Renal cortex interstitium (tissue), 15 donors: ENCODE measurements around the gene ACTN3. TPM values are rescaled to one million over a fixed set of nuclear protein-coding genes. Genes with fewer than 3 reads are reported as not detected.
"Not testable (repeated sequence)": the region's sequence is repeated elsewhere in the genome, so short reads cannot be mapped to it uniquely, and the experiment has no call there.

Experiments used
- DNase-seq, 11 donors: peaks; one replicate each; pipeline ENCODE4 v3.0.0-alpha.2; 2013; ENCODE audit warnings: low read depth in 9 of 11, low spot score in 4 of 11; ENCODE audit errors: extremely low read depth in 1 of 11
- long read RNA-seq, 16 experiments: transcript quantifications; one replicate each; lab custom pipeline, GENCODE V29; 2026
- polyA plus RNA-seq, 3 donors: library from polyadenylated mRNA; unstranded; fragments of 120-200 nt; gene quantifications; one replicate each; pipeline ENCODE4 v1.2.1, GENCODE V29; 2013; ENCODE audit not compliant: insufficient read length in 3 of 3

ACTN3 gene
- polyA plus RNA-seq, result under 1 TPM; 0.38 to 0.56 (median 0.49) TPM
- long read RNA-seq, donor 1, result 0 reads
- long read RNA-seq, donor 2, result 0 reads
- long read RNA-seq, donor 3, partial matches to known transcripts, result 0 of 1 reads
- long read RNA-seq, donor 3, other reads (novel, unspliced or antisense), result 0 of 1 reads
- long read RNA-seq, donor 4, result 0 reads
- long read RNA-seq, donor 5, result 0 reads
- long read RNA-seq, donor 6, result 0 reads
- long read RNA-seq, donor 7, result 0 reads
- long read RNA-seq, donor 8, result 0 reads
- long read RNA-seq, donor 9, result 0 reads
- long read RNA-seq, donor 10, result 0 reads
- long read RNA-seq, donor 11, result 0 reads
- long read RNA-seq, donor 12, result 0 reads
- long read RNA-seq, donor 13, result 0 reads
- long read RNA-seq, donor 14, partial matches to known transcripts, result 0 of 1 reads
- long read RNA-seq, donor 14, other reads (novel, unspliced or antisense), result 0 of 1 reads
- long read RNA-seq, donor 15, result 0 reads
- long read RNA-seq, donor 16, result 0 reads

DNA sequence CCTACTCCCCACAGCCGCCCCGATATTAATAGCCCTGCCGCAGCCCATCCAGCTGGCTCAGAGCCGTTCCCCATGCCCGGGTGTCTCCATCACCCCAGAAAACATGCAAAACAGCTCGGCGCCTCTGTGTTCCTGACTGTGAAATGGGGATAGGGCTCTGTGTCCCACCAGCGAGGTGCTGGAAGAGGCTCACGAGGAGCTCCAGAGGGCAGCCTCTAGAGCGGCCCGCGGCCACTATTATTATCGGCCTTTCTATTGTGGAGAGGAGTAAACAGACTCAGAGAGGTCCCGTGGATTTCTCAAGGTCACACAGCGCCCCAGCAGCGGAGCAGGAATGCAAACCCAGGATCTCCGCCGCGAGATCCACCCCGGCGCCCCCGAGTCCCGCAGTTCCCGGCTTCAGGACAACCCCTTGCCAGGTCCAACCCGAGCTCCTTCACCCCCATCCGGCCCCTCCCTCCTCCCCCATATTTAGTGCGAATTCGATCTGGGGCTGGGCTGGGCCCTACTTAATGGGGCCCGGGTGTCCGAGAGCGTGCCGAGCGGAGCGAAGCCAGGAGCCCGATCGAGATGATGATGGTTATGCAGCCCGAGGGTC, at the start of gene ACTN3:
Gene ACTN3, plus strand, starts transcription at position 536 of the 598 bp plus-strand sequence. Its CDS starts 35 bp downstream, at position 571.
- no peak for DNase-seq

DNA sequence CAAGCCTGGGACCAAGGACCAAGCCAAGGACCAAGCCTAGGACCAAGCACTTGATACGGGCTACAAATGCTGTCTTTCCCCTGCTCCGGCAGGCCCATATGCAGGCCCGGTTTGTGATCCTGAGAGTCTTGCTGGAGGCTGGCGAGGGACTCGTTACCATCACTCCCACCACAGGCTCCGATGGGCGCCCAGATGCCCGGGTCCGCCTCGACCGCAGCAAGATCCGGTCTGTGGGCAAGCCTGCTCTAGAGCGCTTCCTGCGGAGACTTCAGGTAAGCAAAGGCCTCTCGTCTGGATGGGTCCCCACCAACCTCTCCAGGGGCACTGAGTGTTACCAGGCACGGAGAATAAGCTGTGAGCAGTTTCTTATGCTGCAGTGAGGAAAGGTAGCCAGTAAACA, 49.5 kb upstream of the ACTN3 start:
- no peak for DNase-seq

DNA sequence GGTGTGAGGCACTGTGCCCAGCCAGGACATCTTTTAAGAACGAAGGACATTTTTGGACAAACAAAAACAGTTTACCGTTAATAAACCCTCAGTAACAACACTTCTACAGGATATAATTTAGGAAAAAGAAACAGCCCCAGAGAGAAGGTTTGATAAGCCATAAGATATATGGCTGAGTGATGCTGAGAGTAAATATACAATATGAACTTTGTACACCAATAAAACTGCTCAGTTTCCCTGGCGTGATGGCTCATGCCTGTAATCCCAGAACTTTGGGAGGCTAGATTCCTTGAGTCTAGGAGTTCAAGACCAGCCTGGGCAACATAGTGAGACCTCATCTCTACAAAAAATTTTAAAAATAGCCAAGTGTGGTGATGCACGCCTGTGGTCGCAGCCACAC, 48.2 kb upstream of the ACTN3 start:
- no peak for DNase-seq

DNA sequence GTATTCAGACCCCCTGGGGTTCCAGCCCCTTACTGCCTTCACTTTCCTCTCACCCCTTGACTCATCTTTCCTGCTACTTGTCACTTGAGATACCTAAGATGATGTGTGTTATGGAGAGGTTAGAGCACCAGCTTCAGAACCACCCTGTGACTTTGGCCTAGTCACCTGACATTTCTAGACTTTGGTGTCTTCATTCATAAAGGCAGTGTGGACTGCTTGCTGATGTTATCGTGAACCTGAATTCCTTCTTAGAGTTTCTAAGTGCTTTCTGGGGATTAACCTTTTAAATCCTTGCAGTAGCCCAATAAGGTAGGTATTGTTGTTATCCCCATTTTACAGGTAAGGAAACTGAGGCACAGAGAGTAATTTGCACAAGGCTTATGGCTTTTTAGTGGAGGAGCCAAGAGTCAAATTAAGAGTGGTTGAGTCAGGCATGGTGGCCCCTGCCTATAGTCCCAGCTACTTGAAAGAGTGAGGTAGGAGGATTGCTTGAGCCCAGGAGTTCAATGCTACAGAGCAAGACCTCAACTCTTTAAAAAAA, 41.4 kb upstream of the ACTN3 start:
- no peak for DNase-seq

DNA sequence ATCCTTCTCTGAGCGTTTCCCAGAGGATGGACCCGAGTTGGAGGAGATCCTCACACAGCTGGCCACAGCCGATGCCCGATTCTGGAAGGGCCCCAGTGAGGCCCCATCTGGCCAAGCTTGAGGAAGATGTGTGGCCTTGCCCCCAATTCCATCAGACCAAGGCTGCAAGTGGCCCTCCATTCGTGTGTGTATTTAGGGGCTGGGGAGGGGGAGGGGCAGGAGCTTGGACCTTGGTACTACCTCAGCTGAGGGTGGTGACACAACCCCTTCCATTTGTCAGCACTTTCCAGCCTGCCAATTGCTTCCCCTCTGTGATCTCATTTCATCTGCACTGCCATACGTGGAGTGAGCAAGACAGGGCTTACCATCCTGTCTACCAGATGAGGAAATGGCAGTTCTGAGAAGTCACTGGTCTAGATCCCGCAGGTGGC, 37.6 kb upstream of the ACTN3 start:
- DNase-seq, result peak in 1 of 11 donors; percentile 7

DNA sequence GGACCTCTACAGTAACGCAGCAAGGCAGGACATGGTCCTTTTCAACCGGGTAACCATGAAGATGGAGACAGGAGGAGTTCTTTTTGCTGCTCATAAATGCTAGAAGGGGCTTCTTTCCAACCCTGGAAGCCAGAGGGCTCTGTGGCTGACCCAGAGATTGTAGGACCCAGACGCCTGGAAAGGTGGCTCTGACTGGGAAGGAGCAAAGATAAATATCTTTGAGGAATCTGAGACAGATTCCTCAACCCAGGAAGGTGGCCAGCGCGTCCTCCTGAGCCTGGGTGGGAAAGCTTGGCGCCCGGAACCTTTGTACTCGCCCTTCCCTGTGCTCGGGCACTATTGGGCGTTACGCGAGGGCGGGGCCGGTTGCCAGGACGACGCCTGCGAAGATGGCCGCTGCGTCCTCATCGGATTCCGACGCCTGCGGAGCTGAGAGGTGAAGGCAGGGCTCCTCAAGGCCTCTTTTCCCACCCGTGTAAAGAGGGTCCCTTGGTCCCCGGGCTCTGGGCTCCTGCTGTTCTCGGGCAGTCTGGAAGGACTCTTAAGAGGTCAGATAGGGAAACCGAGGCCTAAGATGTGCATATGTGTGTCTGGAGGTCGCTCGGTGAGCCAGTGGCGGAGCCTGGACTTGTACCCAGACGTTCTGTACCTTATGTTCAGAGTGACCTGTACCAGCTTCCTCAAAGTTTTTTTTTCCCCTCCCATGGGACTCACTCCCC, 36.3 kb upstream of the ACTN3 start, which contains the start of gene BBS1:
Gene BBS1, plus strand, starts transcription at position 365 of the 719 bp plus-strand sequence. Its CDS starts 25 bp downstream, at position 390.
- DNase-seq, result peak; percentile 52 to 81 (median 72)

DNA sequence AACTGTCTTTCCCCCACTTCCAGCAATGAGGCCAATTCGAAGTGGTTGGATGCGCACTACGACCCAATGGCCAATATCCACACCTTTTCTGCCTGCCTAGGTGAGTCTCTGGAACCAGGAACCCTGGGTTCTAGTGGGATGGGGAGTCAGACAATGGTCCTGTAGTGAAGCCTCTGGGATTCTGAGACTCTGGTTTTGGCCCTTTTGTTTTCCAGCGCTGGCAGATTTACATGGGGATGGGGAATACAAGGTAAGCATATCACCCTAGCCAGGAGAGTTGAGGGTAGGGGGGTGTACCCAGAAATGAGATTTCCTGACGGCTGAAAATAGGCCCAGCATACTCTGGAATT, 35.7 kb upstream of the ACTN3 start:
- no peak for DNase-seq

DNA sequence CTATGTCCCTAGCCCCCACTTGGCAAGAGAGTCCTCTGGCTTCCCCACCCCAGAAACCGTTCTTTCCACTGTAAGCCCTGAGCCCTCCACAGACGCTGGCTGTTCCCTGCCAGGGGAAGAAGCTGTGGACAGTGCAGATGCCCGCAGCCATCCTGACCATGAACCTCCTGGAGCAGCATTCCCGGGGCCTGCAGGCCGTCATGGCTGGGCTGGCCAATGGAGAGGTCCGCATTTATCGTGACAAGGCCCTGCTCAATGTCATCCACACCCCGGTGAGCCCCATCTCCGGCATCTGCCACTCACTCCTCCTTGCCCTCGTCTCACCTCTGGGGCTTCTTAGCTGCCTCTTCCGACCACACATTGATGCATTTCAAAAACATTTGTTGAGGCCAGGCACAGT, 23.1 kb upstream of the ACTN3 start:
- no peak for DNase-seq

DNA sequence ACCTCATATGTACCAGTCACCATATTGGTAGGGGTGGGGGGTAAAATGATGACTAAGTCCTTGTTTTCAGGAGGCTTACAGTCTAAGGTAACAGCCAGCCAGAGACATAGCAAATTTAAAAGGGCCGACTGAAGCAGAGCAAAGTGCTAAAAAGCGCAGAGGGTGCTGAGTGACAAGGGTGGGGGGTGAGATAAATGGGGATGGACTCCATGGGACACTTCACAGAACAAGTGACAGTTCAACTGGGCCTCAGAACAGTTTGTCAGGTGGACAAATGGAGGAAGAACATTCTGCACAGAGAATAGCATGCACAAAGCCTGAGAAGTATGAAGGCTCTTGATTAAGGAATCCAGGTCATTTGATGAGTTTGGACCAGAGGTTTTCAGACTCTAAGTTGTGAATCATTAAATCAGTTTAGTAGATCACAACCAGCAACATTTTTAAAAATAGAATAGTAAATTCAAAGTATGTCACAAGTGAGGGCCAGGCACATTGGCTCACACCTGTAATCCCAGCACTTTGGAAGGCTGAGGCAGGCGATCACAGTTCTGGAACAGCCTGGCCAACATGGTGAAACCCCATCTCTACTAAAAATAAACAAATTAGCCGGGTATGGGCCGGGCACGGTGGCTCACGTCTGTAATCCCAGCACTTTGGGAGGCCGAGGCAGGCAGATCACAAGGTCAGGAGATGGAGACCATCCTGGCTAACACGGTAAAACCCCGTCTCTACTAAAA, 22.2 kb upstream of the ACTN3 start:
- DNase-seq, result no peak

DNA sequence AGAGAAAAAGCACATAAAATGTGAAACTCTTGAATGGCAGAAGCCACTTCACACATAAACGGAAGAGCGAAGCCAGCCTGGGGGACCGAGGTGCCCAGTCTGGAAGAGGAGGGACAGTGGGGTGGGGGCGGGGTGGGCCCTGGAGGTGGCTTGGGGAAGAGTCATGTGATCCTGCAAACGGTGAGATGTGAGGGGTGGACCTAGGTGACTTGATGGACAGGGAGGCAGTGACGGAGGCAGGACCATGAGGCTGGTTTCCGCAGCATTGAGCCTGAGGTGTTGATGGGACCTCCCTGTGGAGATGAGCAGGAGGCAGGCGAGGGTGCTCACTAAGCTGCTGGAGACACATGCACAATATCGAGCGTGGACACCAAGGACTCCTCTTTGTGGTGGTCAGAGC, 17.6 kb upstream of the ACTN3 start:
- no peak for DNase-seq

DNA sequence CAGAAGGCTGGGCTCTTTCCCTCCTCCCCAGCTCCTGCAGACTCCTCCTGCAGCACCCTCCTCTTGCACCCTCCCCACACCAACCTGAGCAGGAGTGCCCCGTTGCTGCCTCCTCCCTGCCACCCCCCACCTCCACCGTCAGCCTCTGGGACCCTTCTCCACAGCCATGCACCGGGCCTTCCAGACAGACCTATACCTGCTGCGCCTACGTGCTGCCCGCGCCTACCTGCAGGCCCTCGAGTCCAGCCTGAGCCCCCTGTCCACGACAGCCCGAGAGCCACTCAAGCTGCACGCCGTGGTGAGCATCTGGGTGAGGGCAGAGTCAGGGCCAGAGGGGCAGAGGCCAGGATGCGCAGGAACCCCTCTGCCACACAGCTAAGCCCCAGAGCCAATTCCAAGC, 17.0 kb upstream of the ACTN3 start:
- DNase-seq, result no peak

DNA sequence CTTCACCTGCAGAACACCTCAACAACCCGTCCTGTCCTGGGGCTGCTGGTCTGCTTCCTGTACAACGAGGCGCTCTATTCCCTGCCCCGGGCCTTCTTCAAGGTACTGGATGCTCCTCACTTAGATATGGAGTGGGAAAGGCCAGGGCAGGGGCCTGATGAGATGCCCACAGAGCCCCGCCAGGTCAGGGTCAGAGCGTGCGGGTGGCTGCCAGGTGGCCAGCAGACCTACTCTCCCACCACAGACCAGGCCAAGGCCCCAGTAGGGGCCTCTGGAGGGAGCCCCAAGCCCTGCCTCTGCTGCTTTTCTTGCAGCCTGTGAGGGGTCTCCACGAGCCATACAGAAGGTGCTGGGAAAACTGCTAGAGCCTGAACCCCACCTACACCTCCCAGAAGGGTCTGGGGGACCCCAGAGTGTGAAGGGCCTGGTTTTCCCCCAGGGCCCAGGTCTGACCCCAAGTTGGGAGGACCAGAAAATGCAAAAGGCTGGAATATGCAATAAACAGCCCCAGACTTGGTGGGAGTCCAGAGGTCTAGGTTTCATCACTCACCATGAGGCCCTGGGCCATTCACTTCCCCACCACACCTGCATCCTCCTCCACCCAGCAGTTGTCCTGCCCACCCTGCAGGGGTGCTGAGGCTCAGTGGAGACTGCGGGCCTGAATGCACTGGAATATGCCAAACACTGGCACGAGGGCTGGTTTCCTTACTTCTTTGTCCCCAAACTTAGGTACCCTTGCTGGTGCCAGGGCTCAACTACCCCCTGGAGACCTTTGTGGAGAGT, 15.6 kb upstream of the ACTN3 start:
- DNase-seq, result no peak

DNA sequence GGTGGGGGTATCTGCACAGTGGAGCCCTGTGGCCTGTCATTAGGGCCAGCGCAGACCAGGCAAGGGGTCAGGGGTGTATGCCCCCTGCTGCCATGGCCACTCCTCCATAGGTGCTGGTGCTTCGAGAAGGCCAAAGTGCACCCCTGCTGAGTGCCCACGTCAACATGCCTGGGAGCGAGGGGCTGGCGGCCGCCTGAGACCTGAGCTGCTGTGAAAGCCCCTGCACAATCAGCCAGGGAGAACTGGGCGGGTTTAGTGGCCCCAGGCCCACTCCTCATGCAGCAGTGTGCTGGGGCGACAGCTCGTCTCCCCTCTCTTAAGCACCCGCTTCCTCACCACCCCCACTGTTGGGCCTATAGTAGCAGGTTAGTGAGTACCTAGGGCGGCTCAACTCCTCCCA, 14.9 kb upstream of the ACTN3 start:
- no peak for DNase-seq

DNA sequence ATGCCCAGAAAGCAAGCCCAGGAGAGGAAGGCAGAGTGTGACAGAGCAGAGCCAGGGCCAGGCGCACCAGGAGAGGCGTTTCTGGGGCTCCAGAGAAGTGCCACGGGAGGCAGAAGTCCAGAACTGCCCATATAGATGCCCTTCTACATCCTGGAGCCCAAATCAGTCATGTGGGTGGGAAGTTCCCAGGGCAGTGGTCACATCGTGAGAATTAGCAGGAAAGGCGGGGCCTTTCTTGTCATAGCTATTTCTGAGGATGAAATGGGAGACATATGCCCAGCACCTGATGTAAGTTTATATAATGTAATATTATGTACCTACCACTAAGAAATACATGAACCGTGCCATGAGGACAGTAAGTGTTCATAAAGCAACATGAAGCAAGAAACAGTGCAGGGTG, 13.9 kb upstream of the ACTN3 start:
- DNase-seq, result no peak

DNA sequence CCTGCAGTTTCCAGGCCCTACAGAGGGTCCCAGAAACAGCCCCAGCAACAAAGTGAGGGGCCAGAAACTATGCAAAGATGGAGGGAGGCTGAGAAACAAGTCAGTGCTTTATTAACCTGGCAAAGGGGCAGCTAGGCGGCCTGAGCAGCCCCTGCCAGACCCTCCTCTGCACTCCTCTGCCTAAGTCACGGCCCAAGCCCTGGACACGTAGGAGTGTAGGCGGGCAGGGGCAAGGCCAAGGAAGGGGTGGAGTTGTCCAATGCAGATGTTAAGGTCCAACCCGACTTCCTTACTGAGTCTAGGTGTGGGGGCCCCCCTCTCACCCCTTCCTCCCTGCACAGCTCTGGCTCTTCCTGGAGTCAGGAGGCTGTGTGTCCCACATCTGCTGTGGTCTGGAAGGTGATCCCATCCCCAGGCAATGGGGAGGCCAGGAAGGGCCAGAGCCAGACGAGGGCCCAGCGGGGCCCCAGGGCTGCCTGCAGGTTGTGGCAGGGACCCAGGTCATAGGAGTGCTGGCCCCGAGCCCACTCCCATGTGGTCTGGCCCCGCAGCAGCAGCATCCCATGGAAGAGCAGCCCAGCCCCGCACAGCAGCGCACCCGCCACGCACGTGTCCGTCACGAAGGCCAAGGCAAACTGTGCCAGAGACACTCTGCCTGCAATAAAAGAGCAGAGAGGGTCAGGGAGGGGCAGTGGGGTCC, 7.4 kb upstream of the ACTN3 start:
- DNase-seq, result no peak

DNA sequence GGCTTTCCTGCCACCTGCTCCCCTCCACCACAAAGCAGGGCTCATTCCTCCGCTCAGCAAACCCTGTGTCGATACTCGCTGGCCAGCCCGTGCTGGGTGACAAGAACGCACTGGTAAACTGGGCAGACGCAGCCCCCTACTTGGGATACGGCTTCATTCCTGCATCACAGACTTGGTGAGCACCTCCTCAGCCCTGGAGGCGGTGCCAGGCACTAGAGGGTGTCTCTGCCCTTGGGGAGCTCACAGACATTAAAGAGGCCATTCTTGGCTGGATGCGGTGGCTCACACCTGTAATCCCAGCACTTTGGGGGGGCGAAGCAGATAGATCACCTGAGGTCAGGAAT, 6.9 kb upstream of the ACTN3 start:
- no peak for DNase-seq

DNA sequence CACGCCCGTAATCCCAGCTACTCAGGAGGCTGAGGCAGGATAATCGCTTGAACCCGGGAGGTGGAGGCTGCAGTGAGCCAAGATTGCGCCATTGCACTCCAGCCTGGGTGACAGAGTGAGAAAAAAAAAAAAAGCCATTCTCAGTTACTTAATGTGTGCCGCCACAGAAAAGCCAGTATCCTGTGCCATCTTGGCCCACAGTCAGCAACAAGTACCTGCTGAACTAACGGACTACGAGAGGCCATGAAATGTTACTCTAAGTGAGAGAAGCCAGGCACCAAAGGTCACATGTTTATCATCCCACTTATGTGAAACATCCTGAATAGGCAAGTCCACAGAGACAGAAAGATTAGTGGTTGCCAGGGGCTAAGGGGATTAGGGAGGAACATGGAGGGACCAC, 6.1 kb upstream of the ACTN3 start:
- DNase-seq, result not testable (repeated sequence)

DNA sequence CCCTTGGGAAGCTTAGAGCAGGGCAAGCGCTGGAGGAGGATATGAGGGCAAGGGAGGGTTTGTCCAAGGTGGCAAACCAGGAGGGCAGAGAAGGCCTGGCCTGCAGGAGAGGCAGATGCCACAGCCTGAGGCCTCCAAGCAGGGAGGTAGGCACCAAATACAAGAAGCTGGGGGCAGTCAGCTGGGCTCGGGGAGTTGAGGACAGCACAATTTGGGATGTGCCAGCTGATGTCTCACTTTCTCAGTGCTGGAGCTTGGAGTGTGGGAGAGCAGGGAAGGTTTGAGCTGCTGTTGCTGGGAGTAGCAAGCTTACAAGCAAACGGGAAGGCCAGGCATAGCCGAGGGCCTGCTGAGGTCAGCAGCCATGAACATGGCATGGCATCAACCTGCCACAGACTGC, 4.8 kb upstream of the ACTN3 start:
- DNase-seq, result no peak
